Hindlimb muscle (tissue), 1 donor: Measurements from ENCODE around the gene DISP2. TPM values are rescaled to one million over a fixed set of nuclear protein-coding genes. Genes with fewer than 3 reads are reported as not detected.

ENCODE experiments used
- DNase-seq: peaks from one replicate; pipeline ENCODE4 v3.0.0-alpha.2; 2013
- polyA plus RNA-seq: library from polyadenylated mRNA; unstranded; fragments of 120-200 nt; gene quantifications from one replicate; pipeline ENCODE4 v1.2.1, GENCODE V29; 2013; ENCODE audit not compliant: insufficient read length

DISP2 gene
- polyA plus RNA-seq, 1 donor: 1.4 TPM

- no peak for DNase-seq
Observed at GRCh38 chr15:40325700-40326099, 32.3 kb upstream of the DISP2 start.

DNA sequence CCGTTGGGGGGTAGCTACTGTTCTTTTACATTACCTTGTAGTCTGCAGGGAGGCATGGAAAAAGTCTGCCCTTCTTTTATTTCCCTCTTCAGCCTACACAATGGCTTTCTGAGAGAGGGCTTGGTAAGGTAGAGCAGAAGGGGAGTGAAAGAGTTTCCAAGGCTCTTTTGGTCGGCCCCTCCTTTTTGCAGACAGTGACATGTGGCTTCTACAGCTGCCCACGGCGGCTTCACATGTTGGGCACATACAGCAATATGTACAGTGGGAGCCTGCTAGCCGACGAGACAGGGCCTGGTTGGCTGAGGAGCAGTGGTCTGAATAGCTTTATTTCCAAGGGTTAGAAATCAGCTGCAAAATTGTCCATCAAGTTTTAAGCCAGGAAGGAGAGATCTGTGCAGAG lies 30.6 kb upstream of the DISP2 start:
- DNase-seq: no peak

DNA sequence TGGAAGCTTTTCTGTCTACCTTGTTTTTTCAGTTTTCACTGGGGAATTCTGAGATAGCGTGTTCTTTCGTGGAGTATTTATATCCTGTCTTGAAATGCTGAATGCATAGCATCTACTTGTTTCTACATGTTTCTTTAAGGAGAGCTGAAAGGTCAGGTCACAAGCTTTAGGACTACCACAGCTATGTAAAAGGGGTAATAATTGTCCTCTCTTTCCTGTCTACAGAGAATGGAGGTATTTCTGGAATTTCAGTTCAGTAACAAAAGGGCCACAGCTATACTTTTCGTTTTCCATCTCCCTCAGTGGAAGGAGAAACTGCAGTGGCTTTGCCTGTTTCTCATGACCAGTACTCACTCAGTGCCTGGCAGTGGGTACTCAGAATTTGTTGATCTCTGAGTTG lies 29.8 kb upstream of the DISP2 start:
- DNase-seq: no peak

DNA sequence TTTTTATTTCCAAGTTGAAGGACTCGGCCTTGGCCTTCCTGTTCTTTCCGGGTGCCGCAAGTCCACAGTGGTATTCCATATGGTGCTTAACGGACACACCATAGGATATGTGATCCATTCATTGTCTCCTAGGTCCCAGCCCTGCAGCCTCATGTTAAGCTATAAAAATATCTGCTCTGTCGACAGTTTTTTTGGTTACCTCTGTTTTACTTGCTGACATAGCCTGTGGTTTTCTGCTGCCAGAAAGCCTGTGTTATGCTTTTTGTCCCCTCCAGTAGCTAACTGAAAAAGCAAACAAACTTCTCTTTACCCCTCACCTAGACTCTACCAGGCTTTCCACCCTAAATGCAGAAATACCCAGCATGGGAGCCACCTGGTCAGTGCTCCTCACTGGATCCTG lies 29.3 kb upstream of the DISP2 start:
- no peak for DNase-seq

DNA sequence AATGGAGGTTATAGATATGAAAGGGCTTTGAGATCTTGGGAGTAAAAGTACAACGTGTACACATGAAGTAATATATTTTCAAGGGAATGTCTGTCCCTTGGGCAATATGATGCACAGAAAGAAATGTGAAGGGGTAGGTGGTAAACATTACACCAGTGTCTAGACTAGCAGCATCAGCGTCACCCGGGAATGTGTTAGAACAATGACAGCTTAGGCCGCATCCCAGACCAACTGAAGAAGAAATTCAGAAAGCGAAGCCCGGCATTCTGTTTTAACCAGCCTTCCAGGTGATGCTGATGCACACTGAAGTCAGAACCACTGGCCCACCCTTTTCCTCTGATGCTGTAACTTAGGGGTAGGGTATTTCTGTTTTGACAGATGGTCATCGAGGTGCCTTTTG lies 28.2 kb upstream of the DISP2 start:
- DNase-seq: no peak

- no peak for DNase-seq
Observed at GRCh38 chr15:40330368-40330836, 27.6 kb upstream of the DISP2 start.

DNA sequence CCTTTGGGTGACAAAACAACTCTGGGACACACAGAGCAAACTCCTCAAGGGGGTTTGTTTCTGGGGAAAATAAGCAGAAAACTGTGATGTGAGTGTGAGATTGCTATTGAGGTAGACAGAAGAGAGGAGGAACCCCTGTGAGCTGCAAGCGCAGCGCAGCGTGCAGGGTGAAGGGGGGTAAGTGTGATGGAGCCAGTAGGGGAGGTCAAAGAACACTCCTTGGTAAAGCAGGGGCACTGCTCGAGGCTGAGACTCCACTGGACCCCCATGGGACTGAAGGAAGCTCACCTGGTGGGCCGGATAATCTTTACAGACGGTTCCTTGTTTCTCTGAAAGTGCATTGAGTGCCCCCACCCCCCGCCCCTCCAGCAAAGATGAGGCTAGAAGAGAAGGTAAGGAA lies 27.0 kb upstream of the DISP2 start:
- DNase-seq: no peak

GRCh38 chr15:40331637-40332036 lies 26.4 kb upstream of the DISP2 start:
- no peak for DNase-seq

- no peak for DNase-seq
Observed at GRCh38 chr15:40332113-40332781, 25.8 kb upstream of the DISP2 start.

GRCh38 chr15:40333922-40334492 lies 24.0 kb upstream of the DISP2 start:
- DNase-seq: peak; percentile 76

GRCh38 chr15:40334541-40334940 lies 23.5 kb upstream of the DISP2 start:
- no peak for DNase-seq

DNA sequence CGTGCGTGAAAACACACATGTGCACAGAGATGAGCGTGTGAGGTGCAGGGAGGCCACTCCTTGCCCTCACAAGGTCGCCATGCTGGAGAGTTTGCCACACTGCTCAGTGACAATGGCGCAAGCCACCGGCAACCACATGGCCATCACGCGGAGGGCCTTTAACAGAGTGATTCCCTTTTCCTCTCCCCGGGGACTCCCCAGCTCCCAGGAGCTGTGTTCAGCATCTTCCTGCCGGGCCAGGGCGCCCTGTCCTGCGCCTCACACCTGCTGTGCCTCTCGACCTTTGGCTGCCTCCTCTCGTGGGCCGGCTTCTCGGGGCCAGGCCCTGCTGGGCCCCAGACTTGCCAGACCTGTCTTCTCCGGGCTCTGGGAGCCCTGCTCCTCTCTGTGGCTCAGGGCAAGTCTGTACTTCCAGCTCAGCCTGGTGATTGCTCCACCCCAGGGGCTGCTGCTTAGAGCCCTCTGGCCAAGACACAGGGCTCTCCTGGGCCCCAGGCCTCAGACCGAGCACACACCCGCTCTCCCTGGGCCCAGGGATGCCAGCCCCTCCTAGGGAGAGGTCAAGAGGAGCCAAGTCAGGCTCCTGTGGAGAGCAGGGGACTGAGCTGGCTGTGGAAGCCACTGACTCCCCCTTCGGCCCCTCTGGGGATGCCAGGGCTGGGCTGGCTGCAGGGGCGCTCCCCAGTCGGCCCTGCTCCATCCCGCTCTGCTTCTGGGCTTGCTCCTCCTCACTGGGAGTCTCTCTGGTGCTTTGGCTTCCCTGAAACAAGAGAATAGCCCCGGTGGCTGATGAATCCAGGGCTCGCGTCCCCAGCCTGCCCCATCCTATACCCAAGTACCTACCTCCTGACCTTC lies 22.9 kb upstream of the DISP2 start:
- no peak for DNase-seq

- no peak for DNase-seq
Observed at GRCh38 chr15:40335938-40336743, 21.9 kb upstream of the DISP2 start.

GRCh38 chr15:40336744-40337122 lies 21.3 kb upstream of the DISP2 start:
- no peak for DNase-seq

- no peak for DNase-seq
Observed at GRCh38 chr15:40337597-40337996, 20.4 kb upstream of the DISP2 start.

DNA sequence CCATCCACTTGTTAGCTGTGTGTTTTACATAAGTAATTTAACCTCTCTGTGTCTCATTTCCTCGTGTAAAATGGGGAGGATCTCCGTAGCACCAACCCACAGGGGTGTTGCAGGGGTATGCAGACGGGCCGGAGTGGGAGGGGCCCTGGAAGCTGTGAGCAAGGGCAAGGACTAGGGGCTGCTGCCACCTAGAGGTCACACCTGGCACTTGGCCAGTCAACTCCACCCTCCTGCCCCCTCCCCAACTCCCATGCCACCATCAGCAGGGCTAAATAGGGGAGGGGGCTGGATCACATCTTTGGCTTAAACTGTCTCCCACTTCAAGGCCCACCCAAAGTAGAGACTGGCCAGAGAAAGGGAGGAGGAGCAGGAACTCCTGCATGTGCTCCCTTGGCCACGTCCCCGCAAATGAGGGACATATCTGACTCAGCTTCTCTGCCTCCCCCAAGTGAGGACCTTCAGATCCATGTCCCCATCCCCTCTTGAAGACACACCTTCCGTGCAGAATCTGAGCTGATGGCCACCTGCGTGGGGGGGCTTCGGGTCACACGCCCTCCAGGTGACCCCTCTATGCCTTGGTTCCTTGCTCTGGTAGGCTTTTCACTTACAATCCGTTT lies 19.9 kb upstream of the DISP2 start:
- DNase-seq: peak; percentile 49

DNA sequence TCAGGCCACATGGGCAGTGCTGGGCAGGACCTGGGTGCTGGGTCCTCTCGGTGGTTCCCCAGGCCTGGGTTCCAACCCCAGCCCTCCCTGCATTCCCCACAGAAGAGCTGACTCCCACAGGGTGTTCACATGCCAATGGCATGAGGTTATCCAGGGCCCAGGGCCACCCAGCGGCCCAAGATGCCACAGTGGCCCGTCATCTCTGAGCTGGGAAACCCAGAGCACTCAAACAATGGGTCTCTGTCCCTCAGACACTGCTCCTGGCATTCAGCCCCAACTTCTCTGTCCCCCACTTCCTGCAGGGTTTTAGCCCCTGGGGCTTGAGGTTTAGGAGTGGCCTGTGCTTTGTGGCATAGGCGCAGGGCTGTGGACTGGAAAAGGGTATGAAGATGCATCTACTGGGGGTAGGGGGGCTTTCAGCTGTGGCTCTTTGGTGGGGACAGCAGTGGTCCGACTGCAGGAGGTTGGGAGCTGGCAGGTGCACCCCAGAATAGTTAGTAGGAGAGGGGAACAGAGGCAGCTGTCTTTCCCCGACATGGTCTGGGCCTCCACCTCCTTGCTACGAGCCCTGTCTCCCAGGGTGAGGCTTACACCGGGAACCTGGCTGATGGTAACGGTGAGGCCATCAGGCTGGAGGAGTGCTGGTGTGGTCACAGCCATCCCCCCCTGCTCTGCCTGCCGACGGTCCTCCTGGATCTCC lies 18.9 kb upstream of the DISP2 start:
- no peak for DNase-seq

- DNase-seq: no peak
Observed at GRCh38 chr15:40339621-40339945, 18.4 kb upstream of the DISP2 start.

- peak; percentile 56 for DNase-seq
Observed at GRCh38 chr15:40340038-40340739, 17.8 kb upstream of the DISP2 start.

GRCh38 chr15:40340740-40341400 lies 17.1 kb upstream of the DISP2 start, which contains the start of gene CCDC9B:
Gene CCDC9B (minus strand): TSS chr15:40340939. CDS start chr15:40340819, 120 bp downstream.
- DNase-seq: peak; percentile 63
